MM.1S (cell line): ENCODE results near the gene PPP1R12B.

Experiments used
- DNase-seq: peaks from one replicate; pipeline ENCODE4 v3.0.0-alpha.2; 2015
- H2AFZ ChIP-seq: fragments of 300-600 bp; sonication (generic); 2 replicates; pipeline ENCODE4 v1.6.0; 2016; ENCODE audit warnings: antibody characterized with exemption, low read length
- H3F3A ChIP-seq: fragments of 300-600 bp; sonication (generic); 2 replicates; pipeline ENCODE4 v1.6.1; 2016; ENCODE audit warnings: mild to moderate bottlenecking, antibody characterized with exemption, low read length, moderate library complexity, mixed read lengths; ENCODE audit not compliant: insufficient read depth
- H3K27ac ChIP-seq: fragments of 300-600 bp; sonication (generic); 2 replicates; pipeline ENCODE4 v1.5.1; 2016; ENCODE audit warnings: mild to moderate bottlenecking, low read length
- H3K27me3 ChIP-seq: fragments of 300-600 bp; sonication (generic); replicated peaks from 2 replicates; pipeline ENCODE4 v1.6.0; 2016; ENCODE audit warnings: low read length; ENCODE audit not compliant: insufficient read depth
- H3K36me3 ChIP-seq: fragments of 300-600 bp; sonication (generic); replicated peaks from 2 replicates; pipeline ENCODE4 v1.6.1; 2016; ENCODE audit warnings: mild to moderate bottlenecking, low read length, mixed read lengths; ENCODE audit not compliant: insufficient read depth
- H3K4me1 ChIP-seq: fragments of 300-600 bp; sonication (generic); 2 replicates; pipeline ENCODE4 v1.6.1; 2016; ENCODE audit warnings: low read length, mixed read lengths
- H3K4me2 ChIP-seq: fragments of 300-600 bp; sonication (generic); 2 replicates; pipeline ENCODE4 v1.6.0; 2016; ENCODE audit warnings: low read depth, low read length
- H3K4me3 ChIP-seq: fragments of 300-600 bp; sonication (generic); 2 replicates; pipeline ENCODE4 v1.5.1; 2016; ENCODE audit warnings: low read length, mixed read lengths
- H3K79me2 ChIP-seq: fragments of 300-600 bp; sonication (generic); 2 replicates; pipeline ENCODE4 v1.6.1; 2016; ENCODE audit warnings: mixed run types, low read length, mixed read lengths
- H3K9ac ChIP-seq: fragments of 300-600 bp; sonication (generic); 2 replicates; pipeline ENCODE4 v1.6.1; 2016; ENCODE audit warnings: low read length, mixed read lengths
- H3K9me2 ChIP-seq: fragments of 300-600 bp; sonication (generic); replicated peaks from 2 replicates; pipeline ENCODE4 v1.6.1; 2016; ENCODE audit warnings: mild to moderate bottlenecking, low read length, mixed read lengths; ENCODE audit not compliant: insufficient read depth
- H3K9me3 ChIP-seq: fragments of 300-600 bp; sonication (generic); replicated peaks from 2 replicates; pipeline ENCODE4 v1.6.1; 2016; ENCODE audit warnings: mild to moderate bottlenecking, low read length, mixed read lengths; ENCODE audit not compliant: insufficient read depth
- H4K20me1 ChIP-seq: fragments of 300-600 bp; sonication (generic); 2 replicates; pipeline ENCODE4 v1.6.1; 2016; ENCODE audit warnings: mild to moderate bottlenecking, low read length, moderate library complexity, mixed read lengths; ENCODE audit not compliant: insufficient read depth
- CTCF ChIP-seq: fragments of 300-600 bp; sonication (generic); IDR thresholded peaks from 2 replicates; pipeline ENCODE4 v1.5.1; 2016; ENCODE audit warnings: antibody characterized with exemption, low read length, mixed read lengths
- EZH2 ChIP-seq: fragments of 300-600 bp; sonication (generic); optimal IDR thresholded peaks from 2 replicates; pipeline ENCODE3; 2017; ENCODE audit warnings: low read depth, mild to moderate bottlenecking, antibody characterized with exemption, low read length, mixed read lengths
- EZH2phosphoT487 ChIP-seq: fragments of 300-600 bp; sonication (generic); IDR thresholded peaks from 2 replicates; pipeline ENCODE4 v1.6.1; 2018; ENCODE audit warnings: antibody characterized with exemption, low read length

Gene PPP1R12B

GRCh38 chr1:202564958-202565495 lies 216.5 kb downstream of the PPP1R12B start:
- no peaks in the 10 kb centered on the region for H3K9me3 ChIP-seq
- peak overlapping the region; percentile 72 for H3K27ac ChIP-seq
- H3K4me3 ChIP-seq: no peak overlapping the region
- H2AFZ ChIP-seq: no peak overlapping the region
- H3K4me2 ChIP-seq: peak overlapping the region; percentile 46
- H3K9me2 ChIP-seq: no peaks in the 10 kb centered on the region
- H3K9ac ChIP-seq: peak overlapping the region; percentile 9; the same call in 1 of the 2 replicates
- H3K27me3 ChIP-seq: no peaks in the 10 kb centered on the region
- H4K20me1 ChIP-seq: no peaks in the 10 kb centered on the region
- peaks cover 88% of the 10 kb centered on the region for H3K4me1 ChIP-seq
- TF ChIP-seq EZH2: no peak
- H3K36me3 ChIP-seq: no peaks in the 10 kb centered on the region
- H3K79me2 ChIP-seq: no peaks in the 10 kb centered on the region
- peaks cover 44% of the 10 kb centered on the region for H3F3A ChIP-seq
- DNase-seq: peak; percentile 69

GRCh38 chr1:202565890-202566602 lies 217.5 kb downstream of the PPP1R12B start:
- H3K9me2 ChIP-seq: no peaks in the 10 kb centered on the region
- peaks cover 43% of the 10 kb centered on the region for H3F3A ChIP-seq
- no peak overlapping the region for H3K4me3 ChIP-seq
- peak overlapping the region; percentile 46 for H3K4me2 ChIP-seq
- H3K9me3 ChIP-seq: no peaks in the 10 kb centered on the region
- H3K27me3 ChIP-seq: no peaks in the 10 kb centered on the region
- DNase-seq: peak; percentile 90
- no peaks in the 10 kb centered on the region for H3K36me3 ChIP-seq
- no peaks in the 10 kb centered on the region for H4K20me1 ChIP-seq
- peak overlapping the region; percentile 72 for H3K27ac ChIP-seq
- peaks cover 84% of the 10 kb centered on the region for H3K4me1 ChIP-seq
- peak; percentile 42 for TF ChIP-seq CTCF
- TF ChIP-seq EZH2phosphoT487: no peak
- H3K79me2 ChIP-seq: no peaks in the 10 kb centered on the region
- peak overlapping the region; percentile 8; the same call in 1 of the 2 replicates for H3K9ac ChIP-seq
- 0 out of 2 replicates have a peak overlapping the region, but pooled peaks have one; percentile 6 for H2AFZ ChIP-seq

GRCh38 chr1:202567738-202568137 lies 219.2 kb downstream of the PPP1R12B start:
- no peak overlapping the region for H3K4me2 ChIP-seq

More at GRCh38 chr1:202567738-202568137, 219.2 kb downstream of the PPP1R12B start:
- peaks cover 31% of the 10 kb centered on the region for H3F3A ChIP-seq
- no peaks in the 10 kb centered on the region for H3K79me2 ChIP-seq
- H3K4me3 ChIP-seq: no peak overlapping the region
- H3K27ac ChIP-seq: no peak overlapping the region
- TF ChIP-seq EZH2phosphoT487 (no peak), CTCF (no peak), EZH2 (no peak)
- no peaks in the 10 kb centered on the region for H3K36me3 ChIP-seq
- no peak overlapping the region for H2AFZ ChIP-seq
- no peaks in the 10 kb centered on the region for H3K9me2 ChIP-seq
- H4K20me1 ChIP-seq: no peaks in the 10 kb centered on the region
- peaks cover 68% of the 10 kb centered on the region for H3K4me1 ChIP-seq
- no peaks in the 10 kb centered on the region for H3K27me3 ChIP-seq
- H3K9ac ChIP-seq: no peak overlapping the region
- no peaks in the 10 kb centered on the region for H3K9me3 ChIP-seq
- DNase-seq: no peak
